ENCODE results near the gene DEPDC7.
"Not testable (repeated sequence)": the region's sequence is repeated elsewhere in the genome, so short reads cannot be mapped to it uniquely, and the experiment has no call there.

Gene DEPDC7

DNA sequence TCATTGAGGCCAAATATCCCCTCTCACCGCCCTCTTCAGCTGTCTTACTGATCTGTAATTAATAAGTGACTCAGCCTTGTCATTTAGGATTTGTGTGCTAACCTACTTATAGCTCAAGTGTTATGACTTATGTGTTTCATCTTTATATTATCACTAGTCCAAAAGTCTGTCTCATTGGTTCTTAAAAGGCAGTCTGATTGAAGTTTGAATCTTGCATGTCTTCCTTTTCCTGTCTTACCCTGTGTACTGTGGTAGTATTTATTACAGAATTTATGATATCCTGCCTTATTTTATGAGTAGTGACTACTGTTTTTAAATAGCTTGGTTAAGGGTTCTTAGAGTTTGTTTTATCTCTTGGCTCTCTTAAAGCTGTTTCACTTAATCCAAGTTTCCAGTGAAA lies 6.3 kb downstream of the DEPDC7 start:
- no peak for DNase-seq (ENCODE audit: low read depth in 1 of 2, low spot score in 1 of 2)

DNA sequence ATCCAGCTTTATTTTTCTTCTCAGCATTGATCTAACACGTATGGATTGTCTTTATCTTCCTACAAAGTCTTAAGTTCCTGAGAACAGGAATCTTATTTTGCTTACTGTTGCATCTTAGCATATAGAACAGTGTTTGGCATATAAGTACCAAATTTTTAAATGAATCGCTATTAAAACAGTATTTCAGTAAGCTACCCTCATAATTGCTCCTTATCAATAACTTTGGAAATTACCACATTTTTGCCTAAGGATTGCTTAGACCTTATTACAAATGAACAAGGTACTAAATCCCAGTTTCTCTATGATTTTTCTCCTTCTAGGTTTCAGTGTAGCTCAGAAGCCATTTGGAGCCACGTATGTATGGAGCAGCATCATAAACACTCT lies 9.7 kb downstream of the DEPDC7 start:
- no peak for DNase-seq (ENCODE audit: low read depth in 1 of 2, low spot score in 1 of 2)

DNA sequence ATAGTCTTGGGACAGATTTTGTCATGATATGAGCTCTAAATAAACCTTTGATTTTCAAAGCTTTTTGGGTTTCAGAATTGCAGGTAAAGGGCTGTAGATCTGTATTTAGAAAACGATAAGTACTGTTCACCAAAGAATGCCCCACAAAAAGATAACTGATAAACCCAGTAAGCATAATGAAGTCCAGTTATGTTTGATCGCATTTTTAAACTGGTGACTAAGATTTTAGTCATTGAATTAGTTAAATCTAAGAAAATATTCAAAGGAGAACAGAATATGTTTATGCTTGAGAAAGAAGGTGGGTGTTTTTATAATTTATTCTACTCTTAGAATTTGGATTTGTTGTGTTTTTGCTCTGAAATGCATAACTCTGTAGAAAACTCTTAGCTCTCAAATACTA lies 11.6 kb downstream of the DEPDC7 start:
- DNase-seq (ENCODE audit: low read depth in 1 of 2, low spot score in 1 of 2), result no peak

DNA sequence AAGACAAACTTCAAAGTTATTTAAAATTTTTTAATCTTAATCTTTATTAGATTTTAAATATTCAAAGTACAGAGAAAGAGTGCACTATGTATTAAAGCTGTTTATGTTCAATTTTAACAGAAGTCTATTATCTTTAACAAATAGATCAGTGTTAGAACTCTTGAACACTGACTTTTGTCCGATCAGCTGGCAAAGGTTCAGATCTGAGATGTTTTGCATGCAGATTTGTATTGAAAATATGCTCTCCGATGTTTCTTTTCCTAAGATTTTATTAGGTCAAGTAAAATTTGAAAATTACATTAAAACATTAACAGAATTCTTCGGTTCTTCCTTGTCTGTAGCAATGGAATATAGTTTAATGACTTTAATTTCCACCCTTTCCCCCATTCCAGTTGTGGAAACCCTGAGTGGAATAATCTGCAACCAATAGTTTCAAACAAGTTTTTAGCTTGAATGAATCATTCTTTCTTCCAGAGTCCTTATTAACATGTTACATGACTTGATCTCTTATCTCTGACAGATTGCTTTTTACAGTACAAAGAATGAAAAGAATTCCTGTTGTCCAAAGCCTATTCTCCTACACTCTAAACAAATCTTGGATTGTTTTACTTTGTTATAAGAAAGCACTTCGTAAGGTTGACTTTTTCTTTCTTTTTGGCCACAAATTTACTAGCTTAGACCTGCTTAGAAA lies 12.3 kb downstream of the DEPDC7 start:
- no peak for DNase-seq (ENCODE audit: low read depth in 1 of 2, low spot score in 1 of 2)

DNA sequence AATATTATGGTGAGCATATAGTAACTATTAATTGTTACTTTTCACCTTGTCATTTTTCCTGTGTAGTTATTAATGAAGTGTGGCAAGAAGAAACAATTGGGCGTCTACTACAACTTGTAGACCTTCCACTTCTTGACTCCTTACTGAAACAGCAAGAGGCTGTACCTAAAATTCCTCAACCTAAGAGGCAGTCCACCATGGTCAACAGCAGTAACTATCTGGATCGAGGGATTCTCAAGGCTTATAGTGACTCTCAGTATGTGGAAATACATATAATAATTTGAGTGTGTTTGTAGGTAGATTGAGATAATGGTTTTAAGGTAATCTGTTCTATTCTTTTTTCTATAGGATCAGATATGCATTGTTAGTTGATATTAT lies 12.8 kb downstream of the DEPDC7 start:
- DNase-seq (ENCODE audit: low read depth in 1 of 2, low spot score in 1 of 2), result no peak

DNA sequence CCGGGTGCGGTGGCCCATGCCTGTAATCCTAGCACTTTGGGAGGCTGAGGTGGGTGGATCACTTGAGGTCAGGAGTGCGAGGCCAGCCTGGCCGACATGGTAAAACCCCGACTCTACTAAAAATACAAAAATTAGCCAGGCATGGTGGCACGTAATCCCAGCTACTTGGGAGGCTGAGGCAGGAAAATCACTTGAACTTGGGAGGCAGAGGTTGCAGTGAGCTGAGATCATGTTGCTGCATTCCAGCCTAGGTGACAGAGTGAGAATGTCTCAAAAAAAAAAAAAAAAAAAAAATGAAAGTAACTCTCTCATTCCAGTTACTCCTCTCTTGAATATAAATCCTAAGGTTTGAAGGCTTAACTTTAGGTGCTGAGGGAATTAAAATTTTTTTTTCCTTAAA lies 13.5 kb downstream of the DEPDC7 start:
- DNase-seq (ENCODE audit: low read depth in 1 of 2, low spot score in 1 of 2), result not testable (repeated sequence)

DNA sequence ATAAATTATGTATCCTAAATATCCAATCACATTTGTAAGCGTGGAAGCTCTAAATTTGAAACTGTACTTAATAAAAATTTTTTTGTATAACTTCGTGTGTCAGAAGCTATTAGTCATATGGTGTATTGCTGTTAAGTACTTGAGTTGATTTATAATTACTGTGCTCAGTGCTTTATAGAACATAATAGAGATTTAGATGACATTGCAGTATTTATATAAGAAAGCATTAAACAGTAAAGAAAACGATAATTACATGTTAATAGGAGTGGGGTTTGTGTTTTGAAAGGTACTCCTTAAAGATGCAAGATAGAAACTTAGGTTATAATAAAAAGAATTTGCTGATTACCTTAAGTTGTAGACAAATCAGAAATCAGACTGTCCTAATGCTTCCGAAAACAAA lies 17.8 kb downstream of the DEPDC7 start:
- DNase-seq (ENCODE audit: low read depth in 1 of 2, low spot score in 1 of 2), result no peak

DNA sequence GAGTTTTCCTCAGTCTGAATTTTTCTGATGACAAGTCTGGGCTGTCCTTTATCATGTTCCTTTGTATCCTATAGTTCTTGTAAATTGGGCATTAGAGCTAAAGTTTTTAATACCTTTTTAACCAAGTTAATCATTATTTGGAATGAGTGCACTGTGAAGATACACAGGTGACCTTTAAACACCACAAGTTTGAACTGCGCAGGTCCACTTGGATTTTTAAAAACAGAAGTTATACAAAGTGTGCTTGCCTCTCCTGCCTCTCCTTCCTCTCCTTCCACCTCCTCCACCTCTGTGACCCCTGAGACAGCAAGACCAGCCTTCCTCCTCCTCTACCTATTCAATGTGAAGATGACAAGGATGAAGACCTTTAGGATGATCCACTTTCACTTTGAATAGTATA lies 19.3 kb downstream of the DEPDC7 start:
- DNase-seq (ENCODE audit: low read depth in 1 of 2, low spot score in 1 of 2), result no peak

DNA sequence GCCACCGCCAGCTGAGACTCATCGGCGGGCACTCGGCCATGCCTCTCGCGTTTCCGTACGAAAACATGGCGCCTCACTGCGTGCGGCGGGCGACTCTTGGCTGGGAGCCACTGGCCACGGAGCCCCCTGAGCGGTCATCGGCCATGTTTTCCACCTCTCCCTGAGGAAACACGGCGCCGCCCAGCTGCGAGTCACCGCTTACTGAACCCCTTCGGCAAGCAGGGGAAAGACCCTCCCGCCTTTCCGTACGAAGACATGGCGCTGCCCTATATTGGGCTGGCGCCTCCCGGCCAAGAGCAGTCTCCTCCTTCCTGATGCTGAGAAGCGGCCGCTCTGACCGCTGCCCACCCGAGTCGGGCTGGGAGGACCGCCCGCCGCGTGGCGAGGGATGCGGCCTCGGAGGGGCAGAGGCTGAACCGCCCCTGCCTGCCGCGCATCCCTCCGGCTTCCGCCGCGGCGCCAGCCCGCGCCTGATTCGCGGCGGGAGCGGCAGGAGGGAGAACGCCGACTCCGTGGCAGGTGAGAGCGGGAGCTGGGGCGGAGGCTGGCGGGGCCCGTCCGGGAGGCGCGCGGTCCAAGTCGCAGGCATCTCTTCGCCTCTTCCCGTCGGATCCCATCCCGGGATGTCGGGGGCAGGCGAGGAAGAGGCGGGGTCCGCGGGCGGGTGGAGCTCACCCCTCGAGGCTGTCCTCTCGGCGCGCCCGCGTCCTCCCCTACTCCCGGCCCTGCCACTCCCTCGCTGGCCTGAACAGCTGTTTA lies 23.8 kb downstream of the DEPDC7 start, which contains the start of gene TCP11L1:
Gene TCP11L1, plus strand, starts transcription at position 299 of the 759 bp plus-strand sequence. CDS start 4,202 bp downstream, outside the sequence.
- peak; percentile 59 to 69 for DNase-seq (ENCODE audit: low read depth in 1 of 2, low spot score in 1 of 2)

DNA sequence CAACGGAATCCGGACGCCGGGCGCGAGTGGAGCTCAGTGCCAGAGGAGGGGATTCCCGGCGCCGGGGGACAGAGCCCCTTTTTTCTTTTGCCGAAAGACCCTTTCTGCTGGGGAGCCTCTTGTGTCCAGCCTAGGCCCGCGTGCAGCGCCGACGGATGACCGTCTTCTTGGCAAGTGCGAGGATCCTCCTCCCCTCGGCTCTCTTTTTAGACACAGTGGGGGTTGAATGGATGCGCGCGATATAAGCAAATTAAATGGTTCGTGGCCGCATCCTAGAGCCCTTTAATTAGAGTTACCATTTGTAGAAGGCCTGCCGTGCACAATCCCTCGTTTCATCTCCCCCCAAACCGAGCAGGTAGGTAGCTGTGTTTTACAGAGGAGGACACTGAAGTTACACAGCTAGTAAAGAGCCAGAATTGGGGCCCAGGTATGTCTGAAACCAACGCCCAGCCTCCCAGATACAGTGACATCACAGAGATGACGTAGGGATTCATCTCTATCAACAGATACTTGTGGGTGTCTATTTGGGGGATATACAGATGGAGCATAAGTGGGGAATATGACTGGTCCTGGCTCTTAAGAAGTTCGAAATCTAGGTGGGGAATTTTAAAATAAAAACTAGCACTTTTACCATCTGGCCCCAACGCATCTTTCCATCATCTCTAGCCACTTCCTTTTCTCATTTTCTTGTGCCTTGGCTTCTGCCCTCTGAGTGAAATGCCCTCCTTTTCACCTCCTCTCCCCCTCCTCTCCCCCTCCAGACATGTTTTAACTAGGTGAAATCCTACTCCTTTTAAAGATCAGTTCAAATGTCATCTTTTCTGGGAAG lies 24.6 kb downstream of the DEPDC7 start:
- DNase-seq (ENCODE audit: low read depth in 1 of 2, low spot score in 1 of 2), result peak in 1 of 2 donors; percentile 2

DNA sequence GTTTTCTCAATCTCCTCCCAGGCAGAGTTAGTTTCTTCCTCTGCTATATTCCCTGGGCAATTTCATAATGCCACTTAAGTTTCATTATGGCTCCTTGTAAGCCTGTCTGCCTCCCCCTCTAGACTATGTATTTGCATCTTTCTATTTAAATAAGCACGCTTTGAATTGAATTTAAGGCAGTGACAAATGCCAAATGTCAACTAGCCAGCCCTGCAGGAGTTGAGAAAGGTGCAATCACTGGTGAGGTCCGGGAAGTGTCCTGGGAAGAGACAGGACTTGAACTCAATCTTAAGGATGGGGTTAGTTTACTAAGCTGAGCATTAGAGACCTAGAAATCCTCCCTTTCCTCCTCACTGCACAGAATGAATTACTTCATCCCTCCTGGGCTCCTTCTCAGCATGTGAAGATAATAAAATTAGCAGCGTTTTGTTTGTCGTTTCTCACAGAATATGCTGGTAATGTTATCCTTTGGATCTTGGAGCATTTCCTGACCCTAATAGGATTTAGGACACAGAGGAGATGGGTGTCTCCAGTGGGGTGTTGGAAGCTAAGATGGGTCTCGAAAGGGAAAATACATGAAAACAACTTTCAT lies 25.3 kb downstream of the DEPDC7 start:
- DNase-seq (ENCODE audit: low read depth in 1 of 2, low spot score in 1 of 2), result no peak

DNA sequence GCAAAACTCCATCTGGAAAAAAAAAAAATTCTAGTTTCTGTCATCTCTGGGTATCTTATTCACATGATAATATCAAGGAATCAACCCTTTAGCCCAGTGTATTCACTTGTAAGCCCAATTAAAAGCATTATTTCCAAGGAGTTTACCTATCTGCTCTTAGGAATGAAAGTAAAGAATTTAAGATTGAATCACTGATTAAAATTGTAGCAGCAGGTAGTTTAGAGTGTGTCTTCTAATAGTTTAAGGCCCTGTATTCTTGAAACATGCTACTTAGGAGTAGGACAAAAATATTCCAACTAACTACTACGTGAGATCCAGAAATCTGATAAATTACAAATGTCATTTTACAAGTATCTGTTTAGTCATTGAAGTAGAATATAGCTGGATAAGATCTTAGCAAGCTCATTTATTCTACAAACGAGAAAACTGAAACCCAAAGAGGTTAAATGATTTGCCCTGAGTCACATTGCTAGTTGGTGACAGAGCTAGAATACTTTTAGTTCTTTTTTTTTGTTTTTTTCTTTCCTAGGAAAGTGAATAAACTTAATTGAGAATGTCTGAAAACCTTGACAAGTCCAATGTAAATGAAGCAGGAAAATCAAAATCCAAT lies 27.6 kb downstream of the DEPDC7 start:
- DNase-seq (ENCODE audit: low read depth in 1 of 2, low spot score in 1 of 2), result no peak

DNA sequence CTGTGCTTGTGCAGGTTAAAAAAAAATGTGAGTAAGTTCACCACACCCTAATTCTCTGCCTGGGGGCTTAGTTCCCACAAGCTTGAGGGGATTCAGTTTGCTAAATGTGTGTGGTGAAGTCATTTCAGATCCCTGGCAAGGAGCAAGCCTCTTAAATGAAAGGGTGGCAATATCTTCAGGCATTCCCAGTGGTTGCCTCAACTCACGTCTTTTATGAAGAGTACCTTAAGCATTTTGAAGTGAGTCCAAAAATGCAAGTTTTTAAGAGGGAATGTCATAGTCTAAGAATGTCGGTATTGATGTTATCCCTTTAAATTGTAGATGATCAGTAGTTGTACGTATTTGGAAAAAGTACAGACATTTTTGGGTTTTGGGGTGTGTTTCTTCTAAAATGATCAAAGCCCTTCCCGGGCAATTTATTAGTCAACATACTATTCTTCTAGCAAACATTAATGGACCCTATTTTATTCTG lies 28.6 kb downstream of the DEPDC7 start:
- DNase-seq (ENCODE audit: low read depth in 1 of 2, low spot score in 1 of 2), result no peak

DNA sequence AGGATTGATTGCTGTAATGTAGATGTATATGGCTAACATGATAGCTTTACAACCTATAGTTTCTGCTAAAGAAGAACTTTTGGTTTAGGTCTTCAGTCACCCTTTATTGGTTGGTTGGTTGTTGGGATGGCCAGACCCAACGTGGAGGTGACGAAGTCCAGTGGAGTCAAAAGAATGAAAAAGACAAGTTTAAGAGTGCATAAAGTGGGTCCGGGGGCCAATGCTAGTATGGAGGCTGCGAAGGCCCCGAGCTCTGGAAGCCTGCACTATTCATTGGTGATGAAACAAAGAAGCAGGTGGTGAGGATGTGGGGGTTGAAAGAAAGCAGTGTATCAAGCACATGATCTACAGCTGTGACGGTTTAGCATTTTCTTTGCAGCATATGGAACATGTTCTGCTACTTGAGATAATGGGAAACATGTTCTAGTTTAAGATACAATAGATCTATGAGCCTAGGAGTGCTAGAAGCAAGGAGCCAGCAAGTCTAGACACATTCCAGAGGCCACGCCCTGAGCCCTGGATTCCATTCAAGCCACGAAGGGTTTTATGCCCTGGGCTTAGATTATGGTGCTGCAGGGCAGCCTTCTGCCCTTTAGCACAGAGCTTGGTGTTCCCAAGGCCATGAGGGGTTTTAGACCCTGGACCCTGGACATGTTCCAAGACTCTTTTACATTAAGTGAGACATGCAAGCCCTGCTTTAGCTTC lies 30.0 kb downstream of the DEPDC7 start:
- DNase-seq (ENCODE audit: low read depth in 1 of 2, low spot score in 1 of 2), result no peak

DNA sequence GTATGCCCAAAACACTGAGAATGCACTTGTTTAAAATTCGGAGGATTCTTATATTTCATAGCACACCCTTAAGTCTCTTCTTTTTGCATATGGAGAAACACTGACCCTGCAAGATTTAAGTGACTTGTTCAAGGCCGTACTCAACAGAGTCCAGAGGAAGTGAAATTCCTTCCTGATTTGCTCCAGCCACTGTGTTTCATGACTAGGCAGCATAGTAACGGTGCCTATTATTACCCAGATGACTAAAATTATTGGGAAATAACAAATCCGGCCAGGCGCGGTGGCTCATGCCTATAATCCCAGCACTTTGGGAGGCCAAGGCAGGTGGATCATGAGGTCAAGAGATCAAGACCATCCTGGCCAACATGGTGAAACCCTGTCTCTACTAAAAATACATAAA lies 33.0 kb downstream of the DEPDC7 start:
- not testable (repeated sequence) for DNase-seq (ENCODE audit: low read depth in 1 of 2, low spot score in 1 of 2)

DNA sequence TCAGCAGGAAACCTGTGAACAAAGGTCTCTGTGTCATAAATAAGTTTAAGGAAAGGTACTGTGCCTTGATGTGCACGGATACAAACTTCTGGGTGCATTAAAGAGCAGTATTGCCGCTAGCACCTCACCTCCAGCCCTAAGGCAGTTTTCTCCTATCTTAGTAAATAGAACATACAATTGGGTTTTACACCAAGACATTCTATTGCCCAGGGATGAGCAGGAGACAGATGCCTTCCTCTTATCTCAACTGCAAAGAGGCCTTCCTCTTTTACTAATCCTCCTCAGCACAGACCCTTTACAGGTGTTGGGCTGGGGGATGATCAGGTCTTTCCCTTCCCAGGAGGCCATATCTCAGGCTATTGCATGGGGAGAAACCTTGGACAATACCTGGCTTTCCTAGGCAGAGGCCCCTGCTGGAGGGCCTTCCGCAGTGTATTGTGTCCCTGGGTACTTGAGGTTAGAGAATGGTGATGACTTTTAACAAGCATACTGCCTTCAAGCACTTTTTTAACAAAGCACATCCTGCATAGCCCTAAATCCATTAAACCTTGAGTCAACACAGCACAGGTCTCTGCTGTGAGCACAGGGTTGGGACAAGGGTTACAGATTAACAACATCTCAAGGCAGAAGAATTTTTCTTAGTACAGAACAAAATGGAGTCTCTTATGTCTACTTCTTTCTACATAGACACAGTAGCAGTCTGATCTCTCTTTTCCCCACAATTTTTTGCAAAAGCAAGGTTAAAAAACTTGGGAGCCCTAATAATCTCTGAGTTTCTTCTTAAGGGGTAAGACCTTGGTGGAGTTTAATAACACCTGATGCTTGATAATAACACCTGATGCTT lies 34.1 kb downstream of the DEPDC7 start:
- not testable (repeated sequence) for DNase-seq (ENCODE audit: low read depth in 1 of 2, low spot score in 1 of 2)

DNA sequence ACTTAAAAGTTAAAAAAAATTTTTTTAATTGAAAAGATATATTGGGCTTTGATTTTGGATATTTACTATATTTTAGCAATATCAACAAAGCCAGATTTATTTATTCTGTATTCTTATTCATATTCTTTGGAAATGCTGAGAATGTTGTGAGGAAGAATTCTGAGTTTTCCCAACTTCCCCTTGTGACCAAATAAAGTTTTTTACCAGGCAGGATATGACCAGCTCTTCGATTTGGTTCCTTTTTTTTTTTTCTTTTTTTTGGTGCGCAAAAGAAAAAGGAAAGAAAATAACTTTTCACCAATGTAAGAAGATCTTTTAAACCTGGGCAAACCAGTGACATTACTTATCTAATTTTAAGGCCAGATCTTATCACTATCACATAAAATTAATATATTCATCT lies 36.6 kb downstream of the DEPDC7 start:
- DNase-seq (ENCODE audit: low read depth in 1 of 2, low spot score in 1 of 2), result no peak

DNA sequence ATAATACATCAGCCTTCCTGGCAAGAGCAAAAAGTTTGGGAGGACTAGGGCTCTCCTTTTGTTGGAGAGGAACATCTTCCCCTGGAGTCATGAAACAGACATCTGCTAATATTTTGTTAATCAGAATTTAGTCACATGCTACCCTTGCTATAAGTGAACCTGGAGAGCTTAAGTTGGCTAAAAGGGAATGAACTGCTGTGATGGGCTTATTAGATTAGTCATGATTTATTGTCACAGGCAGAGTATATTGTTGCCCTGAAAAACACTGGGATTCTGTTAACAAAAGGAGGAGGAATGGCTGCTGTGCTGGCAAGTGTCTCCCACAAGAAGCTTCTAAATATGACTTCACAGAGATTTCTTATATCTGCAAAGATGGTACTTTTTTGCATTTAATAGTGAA lies 39.7 kb downstream of the DEPDC7 start:
- DNase-seq (ENCODE audit: low read depth in 1 of 2, low spot score in 1 of 2), result no peak

DNA sequence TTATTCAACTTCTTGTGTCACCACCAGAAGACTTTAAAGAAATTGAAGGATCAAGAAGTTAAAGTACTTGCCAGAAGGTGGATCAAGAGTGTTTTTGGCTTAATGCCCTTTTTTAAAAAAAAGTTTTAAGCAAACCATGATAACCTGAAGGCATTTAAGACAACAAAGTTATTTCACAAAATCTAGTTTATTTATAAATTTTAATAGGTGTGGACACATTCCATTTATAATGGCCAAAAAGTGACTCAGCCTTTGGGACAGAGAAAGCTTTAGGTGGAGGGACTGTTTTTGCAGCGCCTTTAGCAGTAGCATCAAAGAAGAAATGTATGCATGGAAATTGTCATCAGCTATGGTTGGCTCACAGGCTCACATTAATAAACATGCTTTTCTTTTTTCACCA lies 41.6 kb downstream of the DEPDC7 start:
- DNase-seq (ENCODE audit: low read depth in 1 of 2, low spot score in 1 of 2), result no peak

Measured in activated T-helper 1 cell treated with anti-CD3 and anti-CD28 coated beads, Interleukin-2, amount 50 U/mL, for 16 hours (primary cell).